Fibroblast of skin of scalp (primary cell): ENCODE results near the gene MAML3.
"Not testable (repeated sequence)": the region's sequence is repeated elsewhere in the genome, so short reads cannot be mapped to it uniquely, and the experiment has no call there.

Source experiments
- DNase-seq: peaks from one replicate; pipeline ENCODE4 v3.0.0-alpha.2; 2013

The MAML3 gene

DNA sequence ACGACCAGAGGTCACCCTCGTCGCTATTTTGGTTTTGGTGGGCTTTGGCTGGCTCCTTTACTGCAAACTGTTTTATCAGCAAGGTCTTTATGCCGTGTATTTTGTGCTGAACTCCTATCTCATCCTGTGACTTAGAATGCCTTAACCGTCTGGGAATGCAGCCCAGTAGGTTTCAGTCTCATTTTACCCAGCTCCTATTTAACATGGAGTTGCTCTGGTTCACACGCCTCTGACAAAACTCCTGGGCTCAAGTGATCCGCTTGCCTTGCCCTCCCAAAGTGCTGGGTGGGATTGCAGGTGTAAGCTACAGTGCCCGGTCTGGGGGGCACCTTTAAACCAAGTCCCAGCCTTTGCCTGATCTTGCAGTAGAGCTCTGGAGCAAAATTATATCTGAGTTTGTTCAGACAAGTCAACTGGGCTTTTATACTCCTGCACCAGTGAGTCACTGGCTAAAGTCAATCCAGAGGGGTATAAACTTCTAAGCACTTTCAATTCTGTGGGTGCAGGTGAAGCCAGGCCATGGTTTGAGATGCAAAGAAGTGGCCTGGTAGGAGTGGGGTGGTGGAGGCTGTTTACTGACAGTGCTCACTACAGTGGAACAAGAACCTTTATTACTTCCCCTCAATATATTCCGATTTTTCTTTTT lies 438.1 kb downstream of the MAML3 start:
- DNase-seq, result no peak

DNA sequence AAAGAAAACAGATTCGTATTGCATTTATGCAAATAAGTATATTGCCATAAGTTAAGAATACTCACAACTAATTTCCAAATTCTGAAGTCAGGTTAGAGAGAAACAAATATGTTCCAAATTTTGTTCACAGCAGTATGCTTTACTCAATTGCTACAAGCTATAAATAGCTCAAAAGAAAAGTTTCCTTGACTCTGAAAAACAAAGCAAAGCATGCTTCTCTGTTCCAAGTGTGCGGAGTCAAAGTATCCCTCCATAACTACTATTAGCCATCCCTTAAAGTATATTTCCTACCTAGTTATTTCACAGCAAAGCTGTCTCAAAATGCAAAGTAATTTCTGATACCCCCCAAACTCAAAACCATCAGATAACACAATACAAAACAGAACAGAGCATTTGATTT lies 441.1 kb downstream of the MAML3 start:
- DNase-seq, result no peak

DNA sequence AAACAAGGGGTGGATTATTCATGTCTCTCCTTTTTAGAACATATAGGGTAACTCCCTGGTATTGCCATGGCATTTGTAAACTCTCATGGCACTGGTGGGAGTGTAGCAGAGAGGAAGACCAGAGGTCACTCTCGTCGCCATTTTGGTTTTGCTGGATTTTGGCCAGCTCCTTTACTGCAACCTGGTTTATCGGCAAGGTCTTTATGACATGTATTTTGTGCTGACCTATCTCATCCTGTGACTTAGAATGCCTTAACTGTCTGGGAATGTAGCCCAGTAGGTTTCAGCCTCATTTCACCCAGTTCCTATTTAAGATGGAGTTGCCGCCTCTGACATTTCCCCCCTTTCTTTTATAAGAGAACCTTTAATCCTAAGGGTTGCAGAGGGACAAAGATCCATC lies 442.5 kb downstream of the MAML3 start:
- no peak for DNase-seq

DNA sequence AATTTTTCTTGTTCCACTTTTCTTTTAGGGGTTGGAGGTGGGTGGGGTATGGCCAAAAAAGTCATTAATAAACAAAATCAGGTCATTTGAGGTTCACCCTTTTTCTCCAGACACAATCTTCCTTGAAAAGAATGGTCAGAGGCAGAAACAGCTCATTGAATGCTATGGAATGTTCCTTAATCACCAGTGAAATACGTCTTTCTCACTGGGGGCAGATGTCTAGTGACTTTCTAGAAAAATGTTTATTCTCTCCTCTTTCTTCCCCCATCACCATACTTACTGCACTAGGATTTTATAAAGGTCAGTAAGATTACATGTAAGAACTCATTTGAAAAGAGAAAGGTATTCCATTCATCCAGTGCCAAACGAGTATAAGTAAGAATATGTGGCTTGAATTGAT lies 443.9 kb downstream of the MAML3 start:
- no peak for DNase-seq

DNA sequence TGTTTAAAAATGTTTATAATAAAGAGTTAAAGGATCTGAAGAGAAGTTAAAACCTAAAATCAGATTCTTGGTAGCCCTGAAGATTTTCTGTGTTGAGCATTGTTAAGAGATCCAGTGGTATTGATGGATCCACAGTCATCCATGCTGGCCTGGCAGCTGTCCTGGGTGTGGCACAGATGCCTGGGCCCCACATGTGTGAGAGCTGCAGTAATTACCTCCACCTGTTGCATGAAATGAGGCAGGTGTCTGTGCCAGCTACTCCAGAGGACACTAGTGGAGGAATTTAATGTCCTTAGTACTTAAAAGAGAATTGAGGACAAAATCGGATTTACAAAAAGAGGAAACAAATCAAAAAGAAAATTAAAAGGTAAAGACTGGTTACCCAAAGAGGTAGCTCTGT lies 444.3 kb downstream of the MAML3 start:
- no peak for DNase-seq

DNA sequence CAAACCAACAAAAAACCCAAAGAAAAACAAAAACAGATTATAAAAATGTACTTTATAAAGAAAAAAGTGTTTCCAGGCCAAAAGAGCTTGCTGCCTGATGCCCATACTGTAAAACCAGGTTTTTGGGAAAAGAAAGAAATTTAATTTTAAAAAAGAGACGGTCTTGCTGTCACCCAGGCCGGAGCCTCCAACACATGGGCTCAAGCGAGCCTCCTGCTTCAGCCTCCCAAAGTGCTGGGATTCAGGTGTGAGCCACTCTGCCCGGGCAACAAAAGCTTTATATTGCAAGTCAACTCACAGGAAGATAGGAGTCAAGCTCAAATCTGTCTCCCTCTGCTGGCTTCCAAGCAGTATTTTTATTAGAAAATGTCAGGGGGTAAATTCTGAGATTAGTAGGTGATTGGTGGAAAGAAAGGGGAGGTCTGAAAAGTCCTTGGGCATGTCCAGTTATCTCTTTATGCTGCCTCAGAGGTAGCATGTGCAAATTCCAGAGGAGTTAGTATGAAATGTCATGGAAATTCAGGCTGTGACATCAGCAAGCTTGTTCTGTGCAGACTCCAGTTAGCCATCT lies 449.0 kb downstream of the MAML3 start:
- peak; percentile 18 for DNase-seq

DNA sequence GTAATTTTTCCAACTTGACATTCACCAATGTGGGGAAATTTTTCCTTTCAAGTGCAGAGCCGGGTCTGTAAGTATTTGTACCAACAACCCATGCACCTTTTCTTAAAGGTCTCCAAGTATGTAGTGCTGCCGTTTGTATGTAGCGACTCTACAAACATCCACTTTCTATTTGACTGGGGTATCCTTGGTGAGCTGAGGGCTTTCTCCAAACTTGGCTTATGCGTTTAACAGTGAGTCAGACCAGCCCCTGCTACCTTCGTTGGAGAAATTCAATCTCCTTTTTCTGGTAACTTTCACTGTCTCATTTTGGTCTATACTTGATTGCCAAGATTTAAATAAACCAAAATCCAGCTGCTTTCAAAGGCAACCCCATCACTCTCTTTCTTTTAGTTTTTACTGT lies 453.4 kb downstream of the MAML3 start:
- DNase-seq, result no peak

DNA sequence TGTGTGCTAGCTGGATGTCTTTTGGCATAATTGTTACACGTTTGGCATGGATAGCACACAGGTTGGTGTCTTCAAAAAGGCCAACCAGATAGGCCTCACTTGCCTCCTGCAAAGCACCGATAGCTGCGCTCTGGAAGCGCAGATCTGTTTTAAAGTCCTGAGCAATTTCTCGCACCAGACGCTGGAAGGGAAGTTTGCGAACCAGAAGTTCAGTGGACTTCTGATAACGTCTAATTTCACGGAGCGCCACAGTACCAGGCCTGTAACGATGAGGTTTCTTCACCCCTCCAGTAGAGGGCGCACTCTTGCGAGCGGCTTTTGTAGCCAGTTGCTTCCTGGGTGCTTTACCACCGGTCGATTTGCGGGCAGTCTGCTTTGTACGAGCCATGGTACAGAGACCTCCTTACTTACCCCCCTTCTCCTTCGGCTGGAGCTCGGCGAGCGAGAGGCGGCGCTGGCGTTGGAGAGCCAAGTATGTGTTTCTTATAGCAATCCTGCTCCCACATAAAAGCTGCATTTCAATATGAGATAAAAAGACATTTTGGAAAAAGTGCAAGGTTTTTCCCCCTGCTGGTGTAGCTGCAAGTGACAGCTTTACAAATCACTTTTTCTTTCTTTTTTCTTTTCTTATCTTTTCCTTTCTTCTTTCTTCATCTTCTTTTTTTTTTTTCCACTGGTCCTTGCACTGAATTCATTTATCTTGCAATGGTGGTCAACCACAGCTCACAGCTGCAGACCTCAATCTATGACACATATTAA lies 455.6 kb downstream of the MAML3 start:
- DNase-seq, result not testable (repeated sequence)

DNA sequence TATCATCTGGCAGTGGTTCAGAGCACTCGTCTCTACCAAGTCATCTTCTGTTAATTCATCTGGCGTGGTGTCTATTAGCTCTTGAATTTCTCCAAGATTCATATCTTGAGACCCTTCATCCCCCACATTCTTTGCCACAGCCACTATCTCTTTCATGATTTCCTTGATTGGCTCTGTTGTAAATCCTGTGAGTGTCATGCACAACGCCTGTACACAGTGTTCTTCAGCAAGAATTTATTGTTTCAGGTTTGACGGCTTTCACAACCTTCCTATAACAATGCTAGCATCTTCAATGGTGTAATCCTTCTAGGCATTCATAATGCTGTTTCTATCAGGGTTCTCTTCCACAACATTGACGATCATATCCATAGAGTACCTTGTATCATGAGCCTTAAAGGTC lies 457.5 kb downstream of the MAML3 start:
- no peak for DNase-seq

DNA sequence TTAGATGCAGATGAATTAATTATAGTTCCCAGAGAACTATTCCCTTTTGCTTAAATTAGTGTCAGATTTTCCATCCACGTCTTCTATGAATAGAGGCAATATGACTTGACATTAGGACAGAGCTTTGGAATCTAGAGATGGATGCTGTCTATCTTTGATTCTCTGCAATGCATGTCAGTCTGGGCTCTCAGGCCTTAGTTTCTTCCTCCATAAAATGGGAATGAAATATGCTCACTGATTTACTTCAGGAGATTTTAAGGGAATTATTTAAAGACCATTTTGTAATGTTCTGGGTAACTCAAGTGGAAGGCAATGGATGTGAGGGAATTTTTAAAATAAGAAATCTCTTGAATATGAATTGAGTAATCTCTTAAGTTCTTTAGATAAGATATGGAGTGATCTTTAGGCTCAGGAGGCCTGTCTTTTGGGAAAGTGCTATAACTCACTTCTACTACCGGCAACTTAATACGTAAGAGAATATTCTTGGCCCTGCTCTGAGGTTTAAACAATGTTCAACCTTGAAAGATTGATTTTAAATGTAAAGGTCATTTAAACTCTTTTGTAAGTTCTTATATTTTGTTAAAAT lies 459.4 kb downstream of the MAML3 start:
- no peak for DNase-seq

DNA sequence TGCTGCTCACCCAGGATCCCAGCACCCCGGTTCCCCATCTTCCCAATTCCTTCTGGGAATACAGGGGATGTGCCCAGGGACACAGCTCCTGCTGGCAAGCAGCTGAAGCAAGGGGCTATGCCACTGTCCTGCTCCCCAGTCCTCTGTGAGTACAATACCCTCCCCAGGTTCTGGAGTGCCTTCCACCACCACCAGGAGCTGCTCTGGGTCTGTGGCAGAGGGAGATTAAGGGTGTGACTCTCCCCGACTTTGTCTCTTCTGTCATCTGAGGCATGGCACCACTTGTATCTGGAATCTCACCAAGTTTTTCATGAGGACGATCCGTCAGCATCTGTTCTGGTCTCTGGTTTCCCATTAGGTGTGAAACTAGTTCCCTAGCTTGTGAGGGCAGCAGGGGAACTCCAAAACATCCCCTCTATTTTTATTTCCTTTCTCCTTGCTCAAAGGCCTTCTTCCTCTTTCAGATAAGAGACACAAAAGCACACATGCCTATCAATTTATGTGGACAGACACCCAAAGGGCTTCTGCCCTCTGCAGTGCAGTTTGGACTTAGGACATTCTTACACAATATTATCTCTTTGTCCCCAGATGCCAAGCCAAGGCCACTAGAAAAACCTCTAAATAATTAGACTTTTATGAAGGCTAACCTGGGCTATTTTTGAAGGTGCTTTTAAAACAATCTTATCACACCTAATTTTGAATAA lies 461.5 kb downstream of the MAML3 start:
- DNase-seq, result no peak

DNA sequence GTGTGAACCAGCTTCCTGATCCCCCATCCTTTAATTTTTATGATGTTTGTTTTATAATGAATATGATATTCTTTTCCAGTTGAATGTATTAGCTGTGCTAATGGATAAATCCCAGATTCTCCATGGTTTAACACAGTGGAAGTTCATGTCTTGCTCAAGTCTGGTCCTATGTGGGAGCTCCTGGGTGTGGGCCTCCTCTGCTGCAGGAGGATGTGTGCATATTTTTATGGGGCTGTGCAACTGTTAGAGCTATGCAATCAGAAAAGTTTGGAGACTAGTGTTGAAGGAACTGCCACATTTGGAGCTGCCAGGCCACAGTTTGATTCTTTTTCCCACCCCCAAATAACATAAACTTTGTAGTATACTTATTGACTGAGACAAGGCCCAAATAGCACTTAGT lies 463.6 kb downstream of the MAML3 start:
- no peak for DNase-seq

DNA sequence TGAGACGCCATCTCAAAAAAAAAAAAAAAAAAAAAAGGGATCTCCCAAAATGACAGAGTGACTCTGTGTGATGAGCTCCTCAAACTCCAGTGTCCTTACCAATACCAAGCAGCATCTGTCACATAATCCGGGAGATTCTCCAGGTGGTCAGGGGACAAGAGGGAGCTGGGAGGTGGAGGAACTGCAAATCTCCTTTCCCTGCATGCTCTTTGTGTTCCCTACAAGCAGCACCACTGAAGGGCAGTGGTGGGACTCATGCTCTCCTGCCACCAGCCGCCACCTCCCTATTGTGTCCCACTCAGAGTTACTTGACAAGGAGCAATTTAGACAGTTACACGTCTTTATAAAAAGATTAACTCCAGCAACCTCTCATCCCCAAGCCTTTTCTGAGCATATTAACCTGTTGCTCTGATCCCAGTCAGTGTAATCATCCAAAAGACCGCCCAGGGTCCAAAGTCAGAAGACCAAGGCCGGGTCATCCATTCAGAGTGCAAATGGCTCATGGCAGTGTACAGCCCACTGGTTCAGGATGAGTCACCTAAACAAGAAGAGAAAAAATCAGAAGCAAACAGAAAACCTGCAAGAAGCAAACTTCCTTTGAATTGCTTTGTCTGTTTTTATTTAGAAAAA lies 464.8 kb downstream of the MAML3 start:
- no peak for DNase-seq

DNA sequence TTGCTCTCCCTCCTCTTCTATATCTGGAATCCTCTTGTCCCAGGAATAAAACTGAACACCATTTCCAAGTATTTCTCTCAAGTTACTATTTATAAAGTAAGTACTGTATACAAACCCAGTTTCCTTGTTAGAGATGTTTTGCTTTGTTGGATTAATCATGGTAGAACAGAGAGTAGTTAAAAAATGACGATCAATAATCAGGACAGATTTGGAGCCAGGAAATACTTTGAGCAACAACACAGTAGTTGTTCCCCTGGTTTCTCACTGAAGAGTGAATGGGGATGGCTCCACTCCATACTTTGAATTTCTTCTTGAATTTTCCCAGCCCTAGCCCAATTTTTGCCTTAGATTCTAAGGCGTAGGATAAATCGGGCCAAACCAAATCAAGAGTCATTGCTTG lies 467.0 kb downstream of the MAML3 start:
- no peak for DNase-seq

DNA sequence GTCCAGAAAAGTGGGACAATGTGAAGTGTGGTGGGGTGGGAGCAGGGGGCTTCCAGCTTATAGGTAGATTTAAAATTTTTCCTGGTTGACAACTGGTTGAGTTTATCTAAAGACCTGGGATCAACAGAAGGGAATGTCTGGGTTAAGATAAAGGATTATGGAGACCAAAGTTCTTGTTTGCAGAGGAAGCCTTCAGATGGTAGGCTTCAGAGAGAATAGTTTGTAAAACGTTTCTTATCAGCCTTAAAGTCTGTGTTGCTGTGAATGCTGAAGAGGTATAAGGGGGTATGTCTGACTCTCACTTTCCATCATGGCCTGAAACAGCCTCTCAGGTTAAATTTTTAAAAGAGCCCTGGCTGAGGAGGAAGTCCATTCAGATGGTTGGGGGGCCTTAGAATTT lies 467.9 kb downstream of the MAML3 start:
- no peak for DNase-seq

DNA sequence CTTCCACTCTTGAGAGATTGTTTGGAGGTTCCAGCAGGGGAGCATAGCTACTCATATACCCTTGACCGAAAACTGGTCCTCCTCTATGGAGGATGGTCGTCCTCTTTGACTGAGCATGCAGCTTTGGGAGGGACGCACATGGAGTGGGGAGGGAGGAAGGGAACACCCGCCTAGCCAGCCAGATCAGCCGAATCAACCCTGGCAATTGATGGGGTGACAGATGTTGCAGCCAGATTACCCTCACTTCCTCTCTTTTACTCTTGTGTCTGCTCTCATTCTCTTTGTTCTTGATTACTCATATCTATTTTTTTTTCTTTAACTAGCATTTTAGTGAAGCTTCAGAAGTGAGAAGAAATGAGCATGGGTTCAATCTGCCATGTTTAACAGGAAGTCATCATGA lies 468.8 kb downstream of the MAML3 start:
- DNase-seq, result no peak

DNA sequence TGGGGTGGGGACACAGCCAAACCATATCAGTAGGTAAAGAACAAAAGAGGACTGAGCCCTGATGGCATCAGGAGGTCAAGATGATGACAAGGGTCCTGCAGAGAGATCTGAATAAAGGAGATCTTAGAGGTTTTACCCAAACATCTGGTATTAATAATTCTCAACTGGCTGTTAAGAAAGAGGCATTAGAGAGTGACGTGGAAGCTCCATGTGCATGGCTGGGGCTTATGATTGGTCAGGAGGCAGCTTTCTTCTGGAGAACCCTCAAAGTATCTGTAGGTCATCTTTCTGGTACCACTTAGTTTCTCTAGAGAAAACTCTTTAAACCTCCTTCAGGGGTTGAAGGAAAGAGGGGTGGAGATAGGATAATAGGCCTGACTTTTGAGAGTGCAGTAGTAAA lies 469.6 kb downstream of the MAML3 start:
- DNase-seq, result peak; percentile 43

DNA sequence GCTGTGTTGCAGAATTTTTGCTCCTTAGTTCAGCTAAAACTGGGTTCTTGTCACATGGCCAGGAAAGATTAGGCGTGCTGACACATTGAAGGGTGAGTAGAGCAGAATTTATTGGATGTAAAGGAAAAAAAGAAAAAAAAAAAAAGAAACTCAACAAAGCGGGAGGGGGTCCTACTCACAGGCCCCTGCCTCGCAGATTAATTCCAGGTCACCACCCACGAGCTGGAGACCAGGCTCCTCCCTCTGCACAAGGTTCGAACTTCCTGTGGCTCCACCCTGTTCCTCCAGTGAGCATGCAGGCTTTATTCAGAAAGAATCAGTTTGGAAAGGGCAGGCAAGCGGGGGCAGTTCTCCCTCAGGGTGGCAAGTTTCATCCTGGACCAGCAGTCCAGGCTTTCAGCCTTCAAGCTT lies 471.2 kb downstream of the MAML3 start:
- no peak for DNase-seq

DNA sequence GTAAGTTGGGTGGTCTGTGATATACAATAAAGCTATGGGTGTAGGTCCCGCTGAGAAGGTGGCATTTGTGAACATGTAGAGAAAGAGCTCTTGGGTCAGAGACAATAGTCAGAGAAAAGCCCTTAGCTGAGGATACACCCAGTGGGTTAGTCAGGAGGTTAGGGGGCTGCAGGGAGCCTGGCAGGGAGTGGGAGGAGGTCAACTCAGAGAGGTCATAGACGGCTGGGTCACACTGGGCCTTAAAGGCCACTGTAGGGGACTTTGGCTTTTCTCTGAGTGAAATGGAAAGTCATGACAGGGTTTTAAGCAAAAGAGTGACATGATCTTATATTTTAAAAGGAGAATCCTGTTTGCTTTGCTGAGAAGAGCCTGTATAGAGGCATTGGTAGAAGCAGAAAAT lies 471.7 kb downstream of the MAML3 start:
- DNase-seq, result no peak

DNA sequence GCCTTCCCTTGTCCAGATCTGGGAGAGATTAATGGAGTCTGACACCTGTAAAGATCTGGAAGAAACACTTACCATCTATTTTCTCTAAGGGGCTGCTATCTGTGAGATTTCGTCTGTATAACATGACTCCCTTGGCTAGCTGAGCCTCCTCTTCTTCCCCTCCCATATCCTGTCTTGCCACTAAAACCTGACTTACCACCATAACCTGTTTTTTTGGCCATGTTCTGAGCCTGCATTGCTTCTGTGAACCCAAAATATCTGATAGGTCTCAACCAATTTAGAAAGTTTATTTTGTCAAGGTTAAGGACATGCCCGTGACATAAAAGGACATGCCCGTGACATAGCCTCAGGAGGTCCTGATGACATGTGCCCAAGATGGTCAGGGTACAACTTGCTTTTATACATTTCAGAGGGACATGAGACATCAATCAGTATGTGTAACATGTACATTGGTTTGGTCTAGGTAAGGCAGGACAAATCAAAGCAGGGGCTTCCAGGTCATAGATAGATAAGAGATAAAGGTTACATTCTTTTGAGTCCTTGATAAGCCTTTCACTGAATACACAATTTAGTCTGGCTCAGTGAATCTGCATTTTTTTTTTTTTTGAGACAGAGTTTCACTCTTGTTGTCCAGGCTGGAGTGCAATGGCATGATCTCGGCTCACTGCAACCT lies 476.9 kb downstream of the MAML3 start:
- no peak for DNase-seq

DNA sequence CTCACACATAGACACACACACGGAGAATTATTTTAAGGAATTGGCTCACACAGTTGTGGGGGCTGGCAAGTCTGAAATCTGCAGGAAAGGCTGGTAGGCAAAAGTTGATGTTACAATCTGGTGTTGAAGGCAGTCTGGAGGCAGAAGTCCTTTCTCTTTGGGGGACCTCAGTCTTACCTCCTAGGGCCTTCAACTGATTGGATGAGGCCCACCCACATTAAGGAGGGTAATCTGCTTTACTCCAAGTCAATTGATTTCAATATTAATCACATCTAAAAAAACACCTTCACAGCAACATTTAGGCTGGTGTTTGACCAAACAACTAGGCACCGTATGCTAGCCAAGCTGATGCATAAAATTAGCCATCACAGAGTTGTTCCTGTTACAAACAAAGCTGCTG lies 477.6 kb downstream of the MAML3 start:
- no peak for DNase-seq

DNA sequence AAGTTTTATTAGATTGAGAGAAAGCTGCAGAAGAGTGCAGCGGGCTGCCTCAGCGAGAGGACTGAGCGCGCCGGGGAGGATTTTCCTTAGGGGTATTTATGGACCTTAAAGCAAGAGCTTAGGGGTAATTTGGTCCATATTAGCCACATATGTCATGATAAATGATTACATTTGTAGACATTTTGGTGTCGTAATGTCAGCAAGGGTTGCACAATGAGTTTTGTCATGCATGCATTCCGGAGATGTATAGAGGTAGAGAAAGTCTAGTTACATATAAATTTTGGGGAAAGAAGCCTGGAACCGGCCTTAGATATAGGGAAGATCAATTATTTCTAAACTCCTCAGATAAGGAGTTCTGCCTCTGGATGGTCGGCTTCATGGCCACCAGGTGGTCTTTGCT lies 478.3 kb downstream of the MAML3 start:
- DNase-seq, result no peak
